ENCODE measurements around the gene KLC3. TPM values are rescaled to one million over a fixed set of nuclear protein-coding genes. Genes with fewer than 3 reads are reported as not detected.

Gene KLC3
- total and polyA plus RNA-seq, 11 donors: 0.12 to 0.69 (median 0.32) TPM; not detected in 6

DNA sequence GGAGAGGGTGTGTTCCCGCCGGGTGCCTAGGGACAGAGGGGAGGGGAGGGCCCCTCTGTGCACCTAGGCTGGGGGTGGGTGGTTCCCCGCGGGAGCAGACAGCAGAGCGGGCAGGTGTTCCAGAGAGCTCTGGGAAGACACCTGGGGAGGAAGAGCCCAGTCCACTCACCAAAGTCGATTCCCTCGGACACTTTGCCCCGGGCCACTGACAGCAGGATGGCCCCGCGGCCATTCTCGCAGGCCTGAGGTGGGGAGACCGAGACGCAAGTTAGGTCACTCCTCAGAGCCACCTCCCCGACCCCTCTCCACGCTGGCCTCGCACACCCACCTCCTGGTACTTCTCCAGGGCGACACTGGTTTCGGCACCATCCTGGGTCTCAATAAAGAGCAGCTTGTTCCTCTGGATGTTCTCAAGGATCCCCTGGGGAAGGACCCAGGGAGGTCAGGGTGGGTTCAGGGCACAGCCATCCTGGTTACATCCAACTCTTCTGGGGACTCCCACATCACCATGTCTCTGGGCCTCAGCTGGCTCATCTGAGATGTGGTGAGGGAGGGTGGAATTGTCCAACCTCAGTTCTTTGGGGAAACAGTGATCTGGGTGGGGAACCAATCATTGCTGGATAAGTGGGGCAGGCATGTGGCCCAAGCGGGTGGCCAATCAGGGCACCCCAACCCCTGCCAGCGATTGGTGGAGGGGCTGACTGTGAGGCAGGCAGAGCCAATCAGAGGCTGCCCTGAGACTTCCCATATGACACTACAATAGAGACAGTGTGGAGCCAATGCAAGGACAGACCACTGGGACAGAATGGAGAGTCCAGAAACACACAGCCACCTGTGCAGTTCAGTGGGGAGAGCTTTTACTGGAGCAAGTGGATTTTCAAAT lies 12.6 kb downstream of the KLC3 start:
- ATAC-seq (no peak), DNase-seq (no peak)
- no peak for TF ChIP-seq CTCF (IDR thresholded peaks at IDR 0.05)
- no peak for TF ChIP-seq POLR2A (IDR thresholded peaks at IDR 0.05)
- peaks cover 0 to 56% (median 28%) of the 10 kb centered on the region in 9 donors for H3K36me3 ChIP-seq
- intact Hi-C loops (cut with DNase I): no loop called here
- H3K9me3 ChIP-seq: no peaks in the 10 kb centered on the region
- H3K27me3 ChIP-seq: no peaks in the 10 kb centered on the region
- 91 to 93% (median 92%) methylated on average over 19 to 20 of the region's 20 CpGs for WGBS, 4 donors
- no peaks in the 10 kb centered on the region for H3K4me1 ChIP-seq
- H3K4me3 ChIP-seq: no peak overlapping the region
- no peak overlapping the region for H3K27ac ChIP-seq

DNA sequence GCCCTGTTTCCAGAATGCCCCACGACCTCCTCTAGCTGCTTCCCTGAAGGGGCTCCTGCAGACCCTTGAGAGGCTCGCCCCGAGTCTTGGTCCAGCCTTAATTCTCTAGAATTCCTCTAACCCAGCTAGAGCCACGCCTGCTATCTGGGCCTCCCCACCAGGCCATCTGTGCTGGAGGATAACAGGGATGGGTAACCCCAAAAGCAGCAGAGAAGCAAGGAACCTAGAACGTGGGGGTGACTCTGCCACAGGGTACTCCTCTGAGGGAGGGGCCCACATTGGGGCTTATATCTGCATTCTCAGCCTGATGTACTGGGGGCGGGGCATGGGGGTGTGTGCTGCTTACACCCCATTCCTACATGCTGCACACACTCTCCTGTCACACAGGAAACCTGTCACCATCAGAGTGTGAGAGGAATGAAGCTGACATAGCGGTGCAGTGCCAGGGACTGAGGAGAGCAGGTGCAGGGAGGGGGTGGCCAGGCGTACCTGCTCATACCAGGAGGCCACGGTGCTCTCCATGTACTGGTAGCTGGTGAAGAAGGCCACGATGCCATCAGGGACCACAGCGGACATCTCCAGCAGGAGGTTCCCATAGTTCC lies 13.8 kb downstream of the KLC3 start:
- 90 to 94% (median 92%) methylated on average over 10 to 11 of the region's 11 CpGs for WGBS, 4 donors
- Histone ChIP-seq H3K9me3 (no peaks in the 10 kb centered on the region), H3K27ac (no peak overlapping the region), H3K36me3 (peaks cover 0 to 58% (median 28%) of the 10 kb centered on the region in 9 donors), H3K4me1 (no peaks in the 10 kb centered on the region), H3K4me3 (no peak overlapping the region), H3K27me3 (no peaks in the 10 kb centered on the region)
- TF ChIP-seq CTCF (IDR thresholded peaks at IDR 0.05) (no peak), POLR2A (IDR thresholded peaks at IDR 0.05) (no peak)
- ATAC-seq: no peak
- DNase-seq: no peak
- intact Hi-C loops (cut with DNase I): no loop called here

DNA sequence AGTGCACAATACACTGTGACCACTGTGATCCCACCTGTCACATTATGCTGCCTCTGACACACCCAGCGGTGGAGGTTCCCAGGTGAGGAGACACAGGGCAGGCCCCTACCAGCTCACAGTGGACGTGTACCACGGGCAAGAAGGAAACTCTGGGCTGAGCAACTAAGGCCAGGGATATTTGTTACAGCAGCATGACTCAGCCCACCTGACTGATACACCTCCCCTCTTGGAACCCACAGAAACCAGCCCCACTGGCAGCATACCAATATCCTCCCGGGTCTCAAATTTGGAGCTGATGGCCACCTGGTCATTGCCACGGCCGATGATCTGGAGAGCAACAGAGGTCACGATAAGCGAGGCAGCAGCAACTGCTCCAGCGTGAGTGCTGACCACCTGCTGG lies 14.9 kb downstream of the KLC3 start:
- H3K36me3 ChIP-seq: peaks cover 0 to 61% (median 28%) of the 10 kb centered on the region in 9 donors
- no peak overlapping the region for H3K4me3 ChIP-seq
- H3K9me3 ChIP-seq: no peaks in the 10 kb centered on the region
- DNase-seq: no peak
- intact Hi-C loops (cut with DNase I): no loop called here
- 94 to 98% (median 98%) methylated on average over 9 of the region's 9 CpGs for WGBS, 4 donors
- ATAC-seq: no peak
- H3K27me3 ChIP-seq: no peaks in the 10 kb centered on the region
- TF ChIP-seq CTCF (IDR thresholded peaks at IDR 0.05) (no peak), POLR2A (IDR thresholded peaks at IDR 0.05) (no peak)
- no peak overlapping the region for H3K27ac ChIP-seq
- no peaks in the 10 kb centered on the region for H3K4me1 ChIP-seq

DNA sequence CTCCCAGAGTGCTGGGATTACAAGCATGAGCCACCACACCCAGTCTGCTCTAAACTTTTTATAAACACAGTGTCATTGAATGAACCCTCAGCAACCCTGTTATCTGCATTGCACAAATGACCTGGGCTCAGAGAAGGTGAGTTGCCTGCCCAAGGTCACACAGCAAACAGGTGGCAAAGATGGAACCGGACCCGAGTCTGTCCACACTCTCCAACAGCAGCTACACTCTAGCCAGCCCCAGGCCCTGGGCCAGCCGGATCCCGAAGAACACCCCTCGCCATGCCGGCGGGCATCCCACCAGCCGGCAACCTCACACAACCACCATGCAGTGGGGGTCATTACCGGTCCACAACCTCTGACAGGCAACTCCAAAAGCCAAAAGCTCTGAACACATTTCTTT lies 15.4 kb downstream of the KLC3 start:
- no peaks in the 10 kb centered on the region for H3K4me1 ChIP-seq
- ATAC-seq: no peak
- H3K27me3 ChIP-seq: no peaks in the 10 kb centered on the region
- H3K27ac ChIP-seq: no peak overlapping the region
- DNase-seq: no peak
- intact Hi-C loops (cut with DNase I): no loop called here
- 98 to 100% (median 99%) methylated on average over 3 to 9 of the region's 9 CpGs for WGBS, 4 donors
- H3K9me3 ChIP-seq: no peaks in the 10 kb centered on the region
- H3K4me3 ChIP-seq: no peak overlapping the region
- peaks cover 0 to 65% (median 28%) of the 10 kb centered on the region in 9 donors for H3K36me3 ChIP-seq
- TF ChIP-seq POLR2A (IDR thresholded peaks at IDR 0.05): no peak
- TF ChIP-seq CTCF (IDR thresholded peaks at IDR 0.05): no peak
